Body of pancreas (tissue), 4 donors: ENCODE results near the gene FOXA3. TPM values are rescaled to one million over a fixed set of nuclear protein-coding genes. Genes with fewer than 3 reads are reported as not detected.
A peak's percentile ranks its signal among the peaks of the same experiment; 100 is the strongest.

ENCODE experiments used
- ATAC-seq: fragments of 150-250 bp; one replicate; pipeline ENCODE4 v1.9.1; 2016
- DNase-seq, 4 donors: peaks; one replicate each; pipeline ENCODE4 v3.0.0-alpha.2; 2019
- H3K27ac ChIP-seq, 4 donors: fragments of 200-600 bp; sonication (generic); 1 replicate in 3 of 4; 2 replicates in 1 of 4; pipeline versions ENCODE4 v1.5.1 to v1.6.1; 2016 to 2019; ENCODE audit warnings: mild to moderate bottlenecking in 1 of 4, mixed read lengths in 1 of 4, moderate library complexity in 1 of 4
- H3K27me3 ChIP-seq, 2 donors: fragments of 200-600 bp; sonication (generic); one replicate each; pipeline ENCODE4 v1.6.0; 2016; ENCODE audit warnings: mild to moderate bottlenecking in 1 of 2
- H3K36me3 ChIP-seq, 2 donors: fragments of 200-600 bp; sonication (generic); replicated peaks in 1 of 2; 2 replicates each; pipeline ENCODE4 v1.5.1; 2016; ENCODE audit warnings: low read depth in 2 of 2; ENCODE audit not compliant: insufficient read depth in 1 of 2
- H3K4me1 ChIP-seq: fragments of 200-600 bp; sonication (generic); one replicate; pipeline ENCODE4 v1.6.0; 2016
- H3K4me3 ChIP-seq, 2 donors: fragments of 200-600 bp; sonication (generic); 1 replicate in 1 of 2; 2 replicates in 1 of 2; pipeline ENCODE4 v1.5.1; 2016 to 2019
- H3K9me3 ChIP-seq, 3 donors: fragments of 200-600 bp; sonication (generic); 1 replicate in 2 of 3; 2 replicates in 1 of 3; pipeline ENCODE4 v1.5.1; 2016
- CTCF ChIP-seq, 7 experiments: fragments of 450-650 bp in 4 of 7; fragments of 200-600 bp in 3 of 7; sonication (generic) in 3 of 7; IDR thresholded peaks; one replicate each; pipeline ENCODE4 v1.5.1; 2016 to 2019; ENCODE audit warnings: antibody characterized with exemption in 7 of 7
- POLR2A ChIP-seq, 3 donors: fragments of 450-650 bp; IDR thresholded peaks; one replicate each; pipeline ENCODE4 v1.6.1; 2016; ENCODE audit warnings: antibody characterized with exemption in 3 of 3, mild to moderate bottlenecking in 2 of 3
- WGBS, 2 donors: methylation state at CpG; one replicate each; pipeline ENCODE4 v1.1.5; 2017; 5-methylcytosine and 5-hydroxymethylcytosine counted together
- intact Hi-C: fragments of 100-400 bp; cut with DNase I; formaldehyde crosslinking; loops from one replicate; pipeline ENCODE4 v1.15.1; 2023
- total RNA-seq, 2 donors: library from RNA; depleted of rRNA; stranded (reverse); fragments of >200 nt; gene quantifications; one replicate each; pipeline ENCODE4 v1.1.0, GENCODE V29; 2016

The FOXA3 gene
- total RNA-seq, 2 donors from 2014 or later, result 3.0 to 16.3 TPM

GRCh38 chr19:45906221-45906620 is 42.1 kb downstream of the FOXA3 start:
- Histone ChIP-seq H3K36me3 (no peaks in the 10 kb centered on the region), H3K4me1 (peaks cover 12% of the 10 kb centered on the region), H3K27ac (no peak overlapping the region), H3K27me3 (no peaks in the 10 kb centered on the region), H3K9me3 (no peaks in the 10 kb centered on the region), H3K4me3 (no peak overlapping the region)
- no peak for ATAC-seq
- DNase-seq, result no peak
- intact Hi-C loops, result no loop called here
- WGBS, 2 donors, result 70 to 92% methylated on average over 2 to 3 of the region's 3 CpGs
- TF ChIP-seq POLR2A (IDR thresholded peaks at IDR 0.05) (no peak), CTCF (IDR thresholded peaks at IDR 0.05) (no peak)

- ATAC-seq, result no peak
- H3K27me3 ChIP-seq, result no peaks in the 10 kb centered on the region
- no peaks in the 10 kb centered on the region for H3K9me3 ChIP-seq
- no peaks in the 10 kb centered on the region for H3K36me3 ChIP-seq
- H3K27ac ChIP-seq, result no peak overlapping the region
- WGBS, 2 donors, result 79 to 80% methylated on average over 5 of the region's 5 CpGs
- no peaks in the 10 kb centered on the region for H3K4me1 ChIP-seq
- H3K4me3 ChIP-seq, result no peak overlapping the region
- intact Hi-C loops, result no loop called here
- DNase-seq, result no peak
- TF ChIP-seq POLR2A (IDR thresholded peaks at IDR 0.05) (no peak), CTCF (IDR thresholded peaks at IDR 0.05) (no peak)
Measured at GRCh38 chr19:45908956-45909355, 44.8 kb downstream of the FOXA3 start.

- ATAC-seq (no peak), DNase-seq (no peak)
- H3K4me1 ChIP-seq, result peaks cover 9% of the 10 kb centered on the region
- H3K9me3 ChIP-seq, result no peaks in the 10 kb centered on the region
- no peak for TF ChIP-seq CTCF (IDR thresholded peaks at IDR 0.05)
- H3K36me3 ChIP-seq, result no peaks in the 10 kb centered on the region
- H3K27me3 ChIP-seq, result no peaks in the 10 kb centered on the region
- no peak overlapping the region for H3K4me3 ChIP-seq
- no peak overlapping the region for H3K27ac ChIP-seq
- 48 to 72% methylated on average over 6 to 8 of the region's 8 CpGs for WGBS, 2 donors
- intact Hi-C loops, result no loop called here
Measured at GRCh38 chr19:45911291-45911690, 47.2 kb downstream of the FOXA3 start.

GRCh38 chr19:45913874-45914830 is 50.0 kb downstream of the FOXA3 start, which contains the start of gene NANOS2:
NANOS2 (minus strand) TSS chr19:45914778; CDS start chr19:45914693, 85 bp downstream.
- 49 to 53% methylated on average over 25 to 42 of the region's 44 CpGs for WGBS, 2 donors
- ATAC-seq, result no peak
- H3K27me3 ChIP-seq, result no peaks in the 10 kb centered on the region

More at GRCh38 chr19:45913874-45914830, 50.0 kb downstream of the FOXA3 start, which contains the start of gene NANOS2:
- Histone ChIP-seq H3K36me3 (no peaks in the 10 kb centered on the region), H3K4me3 (no peak within 1 kb of the TSS), H3K9me3 (no peaks in the 10 kb centered on the region), H3K4me1 (peaks cover 9% of the 10 kb centered on the region), H3K27ac (peak within 1 kb of the TSS in 2 of 4 donors; percentile 18 to 52)
- DNase-seq, result no peak
- TF ChIP-seq POLR2A (IDR thresholded peaks at IDR 0.05), result no peak
- TF ChIP-seq CTCF (IDR thresholded peaks at IDR 0.05), result no peak
- intact Hi-C loops, result no loop called here
